NCI-H2107 (cell line): ENCODE measurements around the gene ACOX1.

Source experiments
- DNase-seq: peaks from one replicate; lab custom pipeline; 2025; lab: John Stamatoyannopoulos, UW

The ACOX1 gene

DNA sequence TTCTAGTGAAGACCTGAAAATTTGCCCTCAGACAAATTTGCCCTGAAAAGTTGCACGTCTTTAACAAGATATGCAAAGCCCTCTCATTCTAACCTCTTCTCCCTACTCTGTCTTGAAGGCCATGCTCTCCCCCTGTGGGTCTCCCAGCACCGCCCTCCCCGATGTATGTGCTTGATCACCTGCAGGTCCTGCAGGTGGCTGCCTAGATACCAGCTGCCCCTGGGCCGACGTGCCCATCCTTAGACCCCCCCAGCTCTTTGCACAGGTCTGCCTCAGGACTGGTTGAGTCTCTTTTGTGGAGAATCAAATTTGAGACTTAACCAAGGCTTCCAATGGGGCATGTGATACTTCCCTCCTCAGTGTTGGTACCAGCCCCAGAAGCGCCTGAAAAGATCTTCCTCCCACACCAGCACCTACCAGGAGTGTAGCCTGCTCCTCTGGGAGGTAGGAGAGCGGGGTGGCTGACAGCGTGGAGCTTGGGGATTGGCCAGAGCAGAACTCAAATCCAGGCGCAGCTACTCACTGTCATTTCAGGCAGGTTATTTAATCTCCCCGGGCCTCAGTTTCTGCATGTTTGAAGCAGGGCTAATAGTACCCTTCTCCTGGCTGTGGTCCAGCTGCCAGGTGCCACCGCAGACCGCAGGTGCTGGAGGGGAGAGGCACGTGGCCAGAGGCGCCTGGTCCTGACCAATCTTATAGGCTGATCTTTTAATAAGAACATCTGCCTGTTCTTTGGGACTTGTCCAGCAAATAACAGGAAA lies 69.7 kb downstream of the ACOX1 start:
- DNase-seq: peak; percentile 90

DNA sequence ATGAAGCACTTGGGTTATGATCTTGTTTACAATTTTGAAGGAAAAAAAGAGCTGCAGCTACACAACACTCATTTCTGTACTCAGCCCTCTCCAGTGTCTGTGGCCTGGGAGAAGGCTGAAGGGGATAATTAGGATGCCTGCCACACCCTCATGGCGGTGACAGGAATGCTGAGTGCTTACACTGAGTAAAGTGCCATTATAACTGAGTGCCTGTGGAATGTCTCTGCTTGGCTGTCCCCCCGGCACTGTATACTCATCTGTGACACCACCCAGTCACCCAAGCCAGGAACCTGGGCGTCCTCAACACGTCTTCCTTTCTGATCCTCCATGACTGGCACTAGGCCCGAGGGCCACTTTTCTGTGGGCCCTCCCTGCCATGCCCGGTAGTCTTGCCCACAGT lies 70.8 kb downstream of the ACOX1 start:
- peak; percentile 62 for DNase-seq

DNA sequence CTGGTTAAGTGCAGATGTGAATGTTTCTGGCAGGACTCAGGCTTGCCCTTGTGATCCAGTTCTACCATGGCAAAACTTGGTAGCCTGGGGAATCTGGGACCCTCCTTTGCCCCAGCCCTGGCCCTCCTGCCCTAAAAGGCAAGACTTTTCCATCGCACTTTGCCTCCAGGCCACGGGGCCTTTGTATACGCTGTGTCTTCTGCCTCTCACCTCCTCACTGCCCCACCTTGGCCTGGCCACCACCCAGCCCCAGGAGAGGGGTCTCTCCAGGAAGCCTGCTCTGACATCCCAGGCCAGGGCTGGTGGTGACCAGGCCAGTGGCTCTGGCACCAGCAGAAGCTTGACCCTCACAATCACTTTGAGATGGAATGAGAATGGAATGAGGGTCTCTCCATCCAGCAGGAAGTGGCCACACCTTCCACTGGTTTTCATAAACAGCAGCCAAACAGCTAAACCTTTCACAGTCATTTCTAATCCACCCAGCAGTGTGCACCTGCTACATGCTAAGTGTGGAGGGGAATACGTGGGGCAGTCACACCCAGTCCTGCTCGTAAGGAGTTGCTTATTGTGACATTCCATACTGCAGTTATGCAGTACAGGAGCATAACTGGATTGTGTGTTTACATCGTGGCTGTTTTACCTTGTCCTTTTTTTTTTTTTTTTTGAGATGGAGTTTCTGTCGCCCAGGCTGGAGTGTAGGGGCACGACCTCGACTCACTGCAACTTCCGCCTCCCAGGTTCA lies 72.7 kb downstream of the ACOX1 start:
- no peak for DNase-seq

DNA sequence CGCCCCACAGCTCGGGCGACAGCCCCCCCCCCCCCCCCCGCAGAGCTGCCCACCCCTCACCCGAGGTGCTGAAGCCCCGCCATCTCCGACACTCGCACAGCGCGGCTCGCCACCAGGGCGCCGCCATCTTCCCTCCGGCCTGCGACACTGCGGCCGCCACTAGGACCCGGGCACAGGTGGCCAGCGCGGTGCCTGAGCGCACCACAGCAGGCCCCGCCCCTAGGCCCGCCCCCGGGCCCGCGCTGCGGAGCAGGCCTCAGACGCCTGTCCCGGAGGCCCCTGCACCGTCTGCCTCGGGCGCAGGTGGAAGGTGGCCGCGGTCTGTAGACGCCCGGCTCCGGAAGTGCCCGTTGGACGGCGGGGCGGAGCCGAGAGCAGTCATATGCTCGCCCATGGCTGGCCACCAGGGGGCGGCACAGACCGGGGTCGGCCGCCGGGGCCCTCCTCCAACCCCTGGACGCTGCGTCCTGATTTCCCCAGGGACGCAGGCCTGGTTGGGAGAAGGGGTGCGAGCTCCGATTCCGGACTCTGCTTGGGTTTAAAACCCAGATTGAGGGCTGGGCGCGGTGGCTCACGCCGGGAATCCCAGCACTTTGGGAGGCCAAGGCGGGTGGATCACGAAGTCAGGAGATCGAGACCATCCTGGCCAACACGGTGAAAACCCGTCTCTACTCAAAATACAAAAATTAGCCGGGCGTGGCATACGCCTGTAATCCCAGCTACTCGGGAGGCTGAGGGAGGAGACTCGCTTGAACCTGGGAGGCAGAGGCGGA lies 74.0 kb downstream of the ACOX1 start, which contains the start of gene MRPL38:
MRPL38 (minus strand) TSS at position 136 of the 773 bp plus-strand sequence; CDS start at position 127, 9 bp downstream.
- peak; percentile 93 for DNase-seq

DNA sequence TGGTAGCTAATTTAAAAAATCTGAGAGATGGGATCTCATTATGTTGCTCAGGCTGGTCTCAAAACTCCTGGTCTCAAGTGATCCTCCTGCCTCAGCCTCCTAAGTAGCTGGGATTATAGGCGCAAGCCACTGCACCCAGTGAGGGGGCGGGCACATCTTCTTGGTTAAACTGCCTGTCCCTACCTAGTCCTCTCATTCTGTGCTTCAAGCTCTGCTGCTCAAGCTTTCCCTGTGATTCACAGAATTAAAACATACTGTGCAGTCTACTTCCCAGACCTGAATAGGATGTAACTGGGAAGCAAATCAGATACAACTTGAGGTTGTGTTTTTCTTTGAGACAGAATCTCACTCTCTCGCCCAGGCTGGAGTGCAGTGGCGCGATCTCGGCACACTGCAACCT lies 76.6 kb downstream of the ACOX1 start:
- no peak for DNase-seq

DNA sequence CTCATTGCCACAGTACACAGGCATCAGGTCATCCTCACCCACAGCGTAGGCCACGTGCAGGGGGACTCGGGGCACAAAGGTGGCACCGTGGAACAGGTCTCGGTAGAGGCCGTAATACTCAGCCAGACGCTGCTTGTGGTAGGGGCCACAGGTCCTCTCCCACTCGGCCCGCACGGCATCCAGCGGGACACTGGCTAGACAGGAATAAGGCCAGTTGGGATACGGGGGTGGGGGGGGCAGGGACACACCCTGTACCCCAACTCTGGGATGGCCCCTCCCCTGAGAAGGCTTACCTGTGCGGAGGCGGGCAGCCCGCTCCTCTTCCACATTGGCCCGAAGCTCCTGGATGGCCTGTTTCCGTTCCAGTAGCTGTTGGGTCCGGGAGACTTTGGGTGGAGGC lies 77.2 kb downstream of the ACOX1 start:
- DNase-seq: no peak

DNA sequence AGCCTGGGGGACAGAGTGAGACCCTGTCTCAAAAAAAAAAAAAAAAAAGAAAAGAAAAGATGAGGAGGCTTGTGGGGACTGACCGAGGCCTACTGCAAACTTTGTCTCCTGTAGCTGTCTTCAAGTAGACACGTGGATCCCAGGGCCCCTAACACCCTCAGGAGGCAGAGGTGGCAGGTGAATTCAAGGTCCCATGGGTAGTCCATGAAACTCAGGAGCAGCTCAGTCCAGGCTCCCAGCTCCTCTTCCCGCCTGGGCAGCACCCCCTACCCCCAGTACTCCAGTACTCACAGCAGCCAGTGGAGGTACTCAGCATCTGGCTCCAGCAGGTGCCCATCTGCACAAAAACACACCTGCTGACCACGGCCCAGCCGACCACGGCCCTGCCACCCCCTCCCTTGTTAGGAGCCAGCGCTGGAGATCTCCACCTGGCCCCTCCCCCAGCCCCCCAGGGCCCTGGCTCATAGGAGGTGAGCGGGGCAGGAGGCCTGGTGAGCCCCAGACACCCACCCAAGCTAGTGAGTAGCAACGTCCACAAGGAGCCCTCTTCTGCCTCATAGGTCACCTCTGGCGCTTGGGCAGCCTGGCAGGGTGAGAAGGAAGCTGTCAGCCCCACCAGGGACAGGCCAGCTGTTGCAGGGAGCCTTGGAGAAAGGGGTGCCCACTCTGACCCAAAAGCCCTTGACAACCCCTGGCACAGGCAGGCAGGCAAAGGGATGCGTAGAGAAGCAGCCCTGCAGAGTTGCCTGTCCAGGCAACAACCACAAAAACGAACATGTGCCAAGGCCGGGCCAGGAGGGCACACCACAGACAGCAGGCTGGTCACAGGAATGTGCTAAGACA lies 78.1 kb downstream of the ACOX1 start:
- no peak for DNase-seq

DNA sequence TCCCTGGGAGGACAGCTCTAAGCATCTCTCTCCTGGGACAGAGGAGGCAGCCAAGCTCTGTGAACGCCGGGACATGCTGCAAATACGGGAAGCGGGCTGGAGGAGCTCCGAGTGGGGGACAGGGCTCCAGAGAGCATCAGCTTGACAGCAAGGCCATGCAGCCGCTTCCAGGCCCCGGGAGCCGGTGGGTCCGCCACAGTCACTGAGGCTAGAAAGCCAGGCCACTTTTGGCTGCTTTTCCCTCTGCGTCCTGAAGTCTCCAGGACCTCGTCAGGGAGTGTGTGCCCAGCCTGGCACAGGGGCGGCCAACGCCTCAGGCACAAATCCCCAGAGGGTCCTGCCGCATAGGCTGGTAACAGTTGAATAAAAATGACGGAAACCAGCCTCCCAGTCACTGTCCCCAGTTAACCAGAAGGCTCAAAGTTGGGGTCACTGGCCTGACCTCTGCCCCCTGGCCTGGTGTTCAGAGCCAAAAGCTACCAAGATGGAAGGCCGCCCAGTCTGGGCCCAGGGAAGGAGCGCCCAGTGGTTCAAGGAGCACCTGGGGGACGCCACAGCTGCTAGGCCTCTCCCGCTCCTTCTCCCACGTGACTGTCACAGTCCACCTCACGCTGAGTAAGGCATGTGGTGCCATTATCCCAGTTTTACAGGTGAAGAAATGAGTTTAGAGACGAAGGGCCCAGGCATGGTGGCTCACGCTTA lies 79.0 kb downstream of the ACOX1 start:
- no peak for DNase-seq

DNA sequence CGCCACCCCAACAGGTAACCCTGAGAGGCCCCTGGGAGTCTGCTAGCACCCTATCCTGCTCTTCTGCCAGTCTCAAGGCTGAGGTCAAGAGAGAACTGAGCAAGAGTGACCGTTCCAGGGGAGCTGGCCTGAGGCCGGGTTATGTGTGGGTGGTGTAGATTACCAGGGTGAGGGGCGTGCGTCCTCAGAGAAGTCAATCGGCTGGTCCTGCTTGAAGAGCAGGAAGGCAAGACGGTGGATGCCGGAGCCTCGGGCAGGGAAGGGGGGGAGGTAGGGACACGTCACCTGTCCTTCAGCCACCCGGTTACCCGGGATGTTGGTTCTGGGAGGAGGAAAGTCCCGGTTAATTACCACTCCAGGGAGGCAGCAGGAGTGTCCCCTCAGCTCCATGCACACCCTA lies 79.6 kb downstream of the ACOX1 start:
- DNase-seq: no peak

DNA sequence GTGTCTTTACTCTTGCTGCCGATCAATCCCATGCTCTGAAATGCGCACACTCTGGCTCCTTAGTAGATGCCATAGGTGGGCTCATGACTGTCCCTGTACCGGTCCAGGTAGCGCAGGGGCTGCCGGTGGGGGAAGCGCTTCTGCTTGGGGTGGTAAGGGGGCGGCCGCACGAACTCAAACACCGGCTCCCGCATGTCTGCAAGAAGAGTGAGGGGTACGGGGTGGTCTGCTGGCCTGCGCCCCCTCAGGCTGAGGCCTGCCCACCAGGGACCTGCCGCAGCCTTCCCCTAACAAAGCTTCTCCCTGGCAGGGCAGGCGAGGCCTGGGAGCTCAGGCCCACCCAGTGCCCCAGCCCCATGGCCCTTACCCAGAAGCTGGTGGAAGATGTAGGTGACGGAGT lies 80.2 kb downstream of the ACOX1 start:
- no peak for DNase-seq

DNA sequence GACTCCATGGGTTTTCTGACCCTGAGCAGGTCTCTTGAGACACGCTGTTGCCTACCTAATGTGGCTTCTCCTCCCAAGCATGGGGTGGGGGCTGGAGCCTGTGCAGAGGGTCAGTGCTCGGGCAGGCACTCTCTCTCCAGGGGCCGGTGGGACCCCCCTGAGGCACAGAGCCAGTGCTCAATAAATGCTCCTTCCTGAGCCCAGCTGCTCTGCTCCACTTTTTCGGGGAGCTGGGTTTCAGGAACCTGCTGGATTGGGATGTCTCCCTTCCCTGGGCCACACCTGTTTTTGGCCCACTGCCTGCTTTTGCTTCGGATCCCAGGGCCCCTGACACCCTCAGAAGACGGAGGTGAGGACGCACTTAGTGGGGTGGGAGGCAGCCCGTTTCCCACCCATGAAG lies 80.9 kb downstream of the ACOX1 start:
- DNase-seq: no peak

DNA sequence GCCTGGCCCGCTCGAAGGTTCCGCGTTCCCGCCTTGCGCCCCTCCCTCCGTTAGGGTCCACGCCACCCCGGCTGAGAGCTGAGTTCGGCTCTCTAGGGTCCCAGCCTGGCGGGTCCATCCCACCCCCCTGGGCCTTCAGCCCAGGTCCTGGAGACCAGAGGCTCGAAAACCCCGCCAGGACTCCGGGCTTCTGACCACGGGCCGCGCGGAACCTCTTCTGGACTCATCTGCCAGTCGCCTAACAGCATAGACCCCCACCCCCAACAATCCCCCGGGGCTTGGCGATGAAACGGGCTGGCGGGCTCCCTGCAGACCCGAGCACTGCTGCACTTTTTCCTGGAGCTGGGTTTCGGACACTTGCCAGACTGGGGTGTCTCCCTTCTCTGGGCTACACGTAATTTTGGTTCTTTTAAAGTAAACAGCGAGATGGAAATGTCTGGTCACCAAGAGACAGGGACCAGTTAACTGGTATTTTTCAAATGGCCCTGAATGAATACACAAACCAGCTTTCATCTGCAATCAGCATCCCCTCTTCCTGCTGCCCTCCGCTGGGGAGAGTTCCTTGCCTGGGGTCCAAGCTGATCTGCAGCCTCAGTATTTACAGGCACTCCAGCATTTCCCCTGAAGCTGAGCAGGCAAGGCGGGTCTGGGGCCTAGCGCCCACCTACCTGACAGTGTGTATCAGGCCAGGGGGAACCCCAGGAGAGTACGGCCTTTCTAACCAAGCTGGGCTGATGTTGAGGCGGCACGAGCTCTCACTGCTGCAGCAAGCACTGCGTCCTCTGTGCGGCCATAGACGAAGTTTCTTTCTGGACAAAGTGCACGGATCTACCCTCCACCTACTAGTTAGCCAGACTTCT lies 81.6 kb downstream of the ACOX1 start:
- no peak for DNase-seq

DNA sequence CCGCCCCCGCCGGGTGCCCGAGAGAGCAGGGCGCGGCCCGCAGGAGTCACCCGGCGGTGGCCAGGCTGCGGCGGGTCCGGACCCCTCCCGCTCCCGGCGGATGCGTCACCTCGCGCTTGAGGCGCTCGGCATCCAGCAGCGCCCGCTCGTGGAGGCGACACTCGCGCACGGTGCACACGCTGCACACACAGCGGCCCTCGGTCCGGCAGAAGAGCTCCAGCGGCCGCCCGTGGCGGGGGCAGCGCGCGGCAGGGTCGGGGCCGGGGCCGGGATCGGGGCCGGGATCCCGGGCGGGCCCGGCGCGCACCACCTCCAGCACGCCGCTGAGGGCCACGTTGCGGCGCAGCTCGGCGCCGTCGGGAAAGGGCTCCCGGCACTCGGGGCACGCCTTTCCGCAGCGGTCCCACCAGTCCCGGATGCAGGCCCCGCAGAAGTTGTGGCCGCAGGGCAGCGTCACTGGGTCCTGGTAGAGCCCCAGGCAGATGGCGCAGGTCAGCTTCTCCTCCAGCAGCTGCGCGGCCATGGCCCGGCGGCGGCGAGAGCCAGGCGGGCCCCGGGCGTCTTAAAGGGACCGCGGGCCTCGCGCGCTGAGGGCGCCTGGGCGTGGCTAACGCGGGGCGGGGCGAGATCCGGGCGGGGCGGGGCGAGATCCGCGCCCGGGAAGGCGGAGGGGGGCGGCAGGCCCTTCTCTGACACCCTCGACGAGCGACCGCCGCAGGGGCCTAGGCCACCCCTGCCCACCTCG lies 82.4 kb downstream of the ACOX1 start, which contains the start of gene TRIM65:
TRIM65 (minus strand) TSS at position 537 of the 745 bp plus-strand sequence; CDS start at position 523, 14 bp downstream.
- DNase-seq: peak; percentile 29

DNA sequence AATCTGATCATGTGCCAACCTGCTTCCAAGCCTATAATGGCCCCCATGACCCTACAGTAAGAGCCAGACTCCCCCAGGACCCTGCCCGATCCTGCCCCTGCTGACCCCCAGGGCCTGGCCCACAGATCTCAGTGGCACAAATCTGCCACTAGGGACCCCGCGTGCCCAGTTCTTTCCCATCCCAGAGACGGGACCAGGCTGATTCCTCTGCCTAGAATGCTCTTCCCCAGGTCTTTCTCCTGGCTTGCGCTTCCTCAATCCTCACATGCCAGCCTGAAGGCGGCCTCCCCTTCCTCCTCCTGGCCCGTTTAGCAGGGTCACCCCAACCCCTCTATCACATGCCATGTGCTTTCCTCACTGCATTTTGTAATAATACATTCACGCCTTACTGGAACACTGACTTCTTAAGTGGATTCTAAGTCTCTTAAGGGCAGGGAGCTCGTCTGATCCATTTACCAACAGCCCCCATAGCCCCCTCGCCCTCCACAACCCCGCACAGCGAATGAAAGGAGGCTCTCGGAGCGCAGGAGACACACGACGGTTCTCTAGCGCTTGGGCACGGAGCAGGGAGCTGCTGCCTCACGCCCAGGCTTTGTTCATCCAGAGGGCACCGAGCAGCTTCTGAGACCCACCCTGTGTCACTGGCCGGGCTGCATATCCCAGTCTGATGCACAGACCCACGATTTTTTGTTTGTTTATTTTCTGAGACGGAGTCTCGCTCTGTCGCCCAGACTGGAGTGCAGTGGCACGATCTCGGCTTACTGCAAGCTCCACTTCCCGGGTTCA lies 83.4 kb downstream of the ACOX1 start:
- no peak for DNase-seq

DNA sequence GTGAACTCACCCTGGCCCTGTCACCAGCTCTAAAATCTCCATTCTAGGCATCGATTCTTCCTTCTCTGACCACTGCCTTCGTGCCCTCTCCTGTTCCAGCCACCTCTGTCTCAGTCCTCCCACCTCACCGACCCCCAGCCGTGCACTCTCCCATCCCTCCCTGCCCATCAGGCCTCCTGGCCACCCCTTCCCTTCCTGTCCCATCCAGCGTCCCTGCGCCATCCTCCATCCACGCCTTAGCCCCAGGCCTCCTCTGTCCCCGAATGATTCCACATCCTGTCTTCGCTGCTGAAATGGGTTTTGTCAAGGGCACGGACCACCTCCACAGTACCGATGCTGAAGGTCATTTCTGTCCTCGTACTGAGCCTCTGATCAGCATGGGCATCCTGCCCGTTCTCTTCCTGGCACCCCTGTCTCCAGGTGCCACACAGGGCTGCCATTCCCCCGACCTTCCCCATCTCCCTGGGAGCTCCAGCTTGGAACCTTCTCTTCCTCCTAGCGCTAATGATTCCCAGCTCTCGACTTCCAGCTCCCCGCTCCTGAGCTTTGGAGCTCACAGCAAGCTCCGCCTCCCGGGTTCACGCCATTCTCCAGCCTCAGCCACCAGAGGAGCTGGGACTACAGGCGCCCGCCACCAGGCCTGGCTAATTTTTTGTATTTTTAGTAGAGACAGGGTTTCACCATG lies 84.8 kb downstream of the ACOX1 start:
- DNase-seq: no peak

DNA sequence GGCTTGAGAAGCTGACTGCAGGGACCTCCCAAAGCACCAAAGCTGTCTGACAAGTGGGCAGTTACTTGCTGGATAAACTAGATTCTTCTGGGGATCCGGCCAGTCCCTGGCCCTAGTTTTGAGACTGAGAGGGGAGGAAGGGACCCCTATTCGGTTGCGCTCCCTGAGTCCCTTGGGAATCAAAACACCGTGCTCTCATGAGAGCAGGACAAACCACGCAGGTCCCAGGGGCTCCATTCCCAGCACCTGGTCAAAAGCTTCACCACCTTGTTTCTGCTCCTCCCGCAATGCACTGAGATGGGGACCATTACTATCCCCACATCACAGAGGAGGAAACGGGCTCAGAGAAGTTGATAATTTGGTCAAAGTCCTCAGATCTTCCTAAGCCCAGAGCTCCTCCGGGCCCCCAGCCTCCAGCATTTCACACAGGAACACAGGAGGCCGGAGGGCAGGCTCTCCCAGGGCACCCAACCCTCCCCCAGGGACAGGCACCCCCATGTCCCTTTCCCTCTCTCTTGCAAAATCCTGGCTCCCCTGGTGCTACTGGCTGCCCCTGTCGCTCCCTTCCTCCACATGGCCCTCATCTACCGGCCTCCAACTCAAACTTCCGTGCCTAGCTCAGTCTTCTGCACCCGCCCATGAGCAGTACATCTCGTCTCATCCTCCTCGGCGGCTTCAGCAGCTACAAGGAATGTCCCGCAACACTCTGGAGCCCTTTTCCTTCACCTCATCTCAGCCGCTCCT lies 85.5 kb downstream of the ACOX1 start:
- no peak for DNase-seq

DNA sequence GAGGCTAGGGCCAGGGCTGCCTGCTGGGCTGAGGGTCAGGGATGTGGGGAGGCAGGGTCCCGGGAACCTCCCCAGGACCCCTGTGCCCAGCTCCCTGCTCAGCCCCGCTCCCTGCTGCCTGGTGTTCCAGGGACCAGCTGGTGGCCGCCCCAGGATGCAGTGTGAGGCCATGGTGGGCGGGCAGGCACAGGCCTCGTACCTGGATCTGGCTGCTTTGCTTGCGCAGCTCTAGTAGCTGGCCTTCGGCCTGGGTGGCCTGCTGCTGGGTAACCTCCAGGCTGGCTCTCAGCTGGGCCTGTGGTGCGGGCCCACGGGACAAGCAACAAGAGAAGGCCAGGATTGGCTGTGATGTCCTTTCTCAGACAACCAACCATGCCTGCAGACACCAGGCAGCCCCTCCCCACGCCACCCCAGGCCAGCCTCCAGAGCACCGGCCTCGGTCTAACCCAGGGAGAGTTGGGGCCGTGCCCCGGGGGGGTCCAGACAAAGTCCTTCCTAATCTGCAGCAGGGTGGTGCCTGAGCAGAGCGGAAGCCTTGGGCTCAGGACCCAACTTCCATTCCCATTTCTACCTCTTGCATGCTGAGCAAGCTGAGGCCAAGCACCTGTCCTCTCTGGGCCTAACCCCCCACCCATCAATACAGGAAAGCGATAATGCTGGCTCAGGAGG lies 86.3 kb downstream of the ACOX1 start:
- no peak for DNase-seq
